Lung (tissue), 12 donors: ENCODE measurements around the gene TMED8. TPM values are rescaled to one million over a fixed set of nuclear protein-coding genes. Genes with fewer than 3 reads are reported as not detected.

Source experiments
- ATAC-seq: fragments of 200-7000 bp; cut with Tn5 transposase; one replicate; pipeline ENCODE4 v1.9.1; 2020; ENCODE audit warnings: moderate number of reproducible peaks; ENCODE audit not compliant: insufficient read depth, low FRiP score
- DNase-seq, 3 donors: peaks; one replicate each; pipeline ENCODE4 v3.0.0-alpha.2; 2013 to 2017
- H3K27ac ChIP-seq, 2 donors: one replicate each; pipeline ENCODE4 v1.5.1; 2013; ENCODE audit warnings: mild to moderate bottlenecking in 2 of 2, moderate library complexity in 2 of 2, control low read depth in 1 of 2, inconsistent platforms in 1 of 2, low read depth in 1 of 2, low read length in 1 of 2
- H3K27me3 ChIP-seq, 3 donors: one replicate each; pipeline ENCODE4 v1.5.1; 2013; ENCODE audit warnings: low read length in 2 of 3; ENCODE audit not compliant: control insufficient read depth in 3 of 3, insufficient read depth in 3 of 3
- H3K36me3 ChIP-seq, 4 donors: one replicate each; pipeline ENCODE4 v1.5.1; 2013; ENCODE audit warnings: low read length in 4 of 4, mild to moderate bottlenecking in 1 of 4, moderate library complexity in 1 of 4; ENCODE audit not compliant: control insufficient read depth in 4 of 4, insufficient read depth in 4 of 4
- H3K4me1 ChIP-seq, 5 donors: one replicate each; pipeline ENCODE4 v1.5.1; 2013; ENCODE audit warnings: low read length in 5 of 5, mild to moderate bottlenecking in 2 of 5, moderate library complexity in 1 of 5; ENCODE audit not compliant: control insufficient read depth in 5 of 5, insufficient read depth in 5 of 5
- H3K4me3 ChIP-seq: one replicate; pipeline ENCODE4 v1.5.1; 2013; ENCODE audit warnings: mild to moderate bottlenecking, control low read depth, moderate library complexity
- H3K9ac ChIP-seq, 2 donors: one replicate each; pipeline ENCODE4 v1.5.1; 2013; ENCODE audit warnings: low read length in 2 of 2, control low read depth in 1 of 2; ENCODE audit not compliant: insufficient read depth in 1 of 2
- H3K9me3 ChIP-seq, 4 donors: one replicate each; pipeline ENCODE4 v1.5.1; 2013; ENCODE audit warnings: low read length in 3 of 4, mild to moderate bottlenecking in 1 of 4, moderate library complexity in 1 of 4; ENCODE audit not compliant: control insufficient read depth in 4 of 4, insufficient read depth in 3 of 4
- CTCF ChIP-seq: IDR thresholded peaks from 2 replicates; pipeline ENCODE4 v1.5.1; 2012; ENCODE audit warnings: mild to moderate bottlenecking; ENCODE audit errors: control extremely low read depth, extremely low read depth
- WGBS, 2 donors: extraction: QIAGEN DNeasy Blood & Tissue Kit; methylation state at CpG; one replicate each; pipeline ENCODE4 v1.1.7; 2013; 5-methylcytosine and 5-hydroxymethylcytosine counted together
- polyA plus RNA-seq, 2 donors: library from polyadenylated mRNA; stranded (reverse); fragments of 200-250 nt; gene quantifications; one replicate each; pipeline ENCODE4 v1.2.1, GENCODE V29; 2013
- total RNA-seq, 2 donors: library from RNA; depleted of rRNA in 1 of 2; stranded (reverse); fragments of >200 nt in 1 of 2; gene quantifications; one replicate each; pipeline ENCODE4 v1.2.1, GENCODE V29; 2014 to 2021
- donor health status: control.
- donor health status: control.
- donor health status: Bipolar disorder and iron deficiency.
- donor health status: healthy.
- donor health status: DM: yes; HTN: yes; CAD: no.

Gene TMED8
- total and polyA plus RNA-seq, 4 donors: 4.0 to 15.4 (median 7.7) TPM

DNA sequence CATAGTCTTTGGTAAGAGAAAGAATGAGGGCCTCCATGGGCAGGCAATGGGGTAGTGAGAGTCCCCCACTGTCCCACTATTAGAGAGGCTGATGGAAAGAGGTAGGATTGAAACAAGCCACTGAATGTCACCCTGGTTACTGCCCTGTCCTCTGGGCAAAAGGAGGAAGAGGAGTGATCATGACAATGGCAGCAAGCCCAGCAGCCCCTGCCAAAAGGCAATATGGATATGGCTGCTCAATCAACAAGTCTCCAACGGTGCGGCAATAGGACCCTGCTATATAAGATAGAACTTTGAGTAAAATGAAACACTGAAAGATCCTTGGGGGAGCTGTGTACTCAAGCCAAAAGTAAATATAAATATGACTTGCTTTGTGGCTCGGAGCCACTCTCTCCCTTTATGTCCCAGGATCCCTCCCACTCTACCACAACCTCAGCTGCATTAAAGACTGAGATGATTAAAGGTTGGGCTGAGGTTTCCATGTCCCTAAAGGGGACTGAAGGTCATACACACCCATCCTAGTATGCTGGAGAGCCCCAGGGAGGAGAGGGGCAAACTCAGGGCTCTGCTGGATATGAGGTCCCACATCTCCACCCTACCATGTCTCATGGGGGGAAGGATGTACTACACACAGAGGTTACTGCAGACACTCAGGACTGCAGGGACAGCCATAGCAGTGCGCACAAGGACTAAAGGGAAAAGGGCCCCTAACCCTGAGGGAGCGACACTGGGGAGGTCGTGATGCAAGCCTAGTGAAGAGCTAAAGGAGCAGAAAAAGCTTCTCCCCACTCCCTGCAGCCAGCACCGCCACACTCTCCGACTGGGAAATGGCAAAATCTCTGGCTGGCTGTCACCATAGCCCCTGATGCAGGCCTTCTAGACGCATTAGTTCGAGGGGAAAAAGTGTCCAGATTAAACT, 62.1 kb downstream of the TMED8 start:
- ATAC-seq: no peak
- WGBS, 2 donors: 81 to 84% methylated on average over 10 of the region's 10 CpGs
- Histone ChIP-seq H3K9me3 (no peaks in the 10 kb centered on the region), H3K27me3 (no peaks in the 10 kb centered on the region), H3K36me3 (peaks cover 0 to 2% (median under 1%) of the 10 kb centered on the region in 4 donors), H3K4me1 (peaks cover 0 to 28% (median 7%) of the 10 kb centered on the region in 5 donors), H3K4me3 (no peak overlapping the region), H3K27ac (peak overlapping the region in 1 of 2 donors; percentile 18), H3K9ac (peak overlapping the region; percentile 13 to 20)
- TF ChIP-seq CTCF: no peak
- DNase-seq: peak in 2 of 3 donors; percentile 38 to 47

GRCh38 chr14:77314043-77314442, 62.9 kb downstream of the TMED8 start:
- H3K9me3 ChIP-seq: no peaks in the 10 kb centered on the region
- H3K4me1 ChIP-seq: peaks cover 0 to 20% (median 4%) of the 10 kb centered on the region in 5 donors
- H3K9ac ChIP-seq: no peak overlapping the region
- DNase-seq: peak in 1 of 3 donors; percentile 41
- H3K36me3 ChIP-seq: peaks cover 0 to 2% (median under 1%) of the 10 kb centered on the region in 4 donors
- H3K27ac ChIP-seq: no peak overlapping the region
- 25 to 42% methylated on average over 2 of the region's 2 CpGs for WGBS, 2 donors
- no peak overlapping the region for H3K4me3 ChIP-seq
- no peak for ATAC-seq
- no peak for TF ChIP-seq CTCF
- H3K27me3 ChIP-seq: no peaks in the 10 kb centered on the region

GRCh38 chr14:77313371-77313770, 63.5 kb downstream of the TMED8 start:
- no peak overlapping the region for H3K27ac ChIP-seq
- WGBS, 2 donors: 67 to 86% methylated on average over 1 of the region's 1 CpG

More at GRCh38 chr14:77313371-77313770, 63.5 kb downstream of the TMED8 start:
- no peak for TF ChIP-seq CTCF
- Histone ChIP-seq H3K9me3 (no peaks in the 10 kb centered on the region), H3K9ac (no peak overlapping the region), H3K27me3 (no peaks in the 10 kb centered on the region), H3K4me1 (peaks cover 0 to 19% (median 4%) of the 10 kb centered on the region in 5 donors), H3K4me3 (no peak overlapping the region), H3K36me3 (peaks cover 0 to 2% (median under 1%) of the 10 kb centered on the region in 4 donors)
- ATAC-seq (no peak), DNase-seq (no peak)
